MM.1S (cell line): ENCODE measurements around the gene DTNB.
A peak's percentile ranks its signal among the peaks of the same experiment; 100 is the strongest.

Experiments
- DNase-seq: peaks from one replicate; pipeline ENCODE4 v3.0.0-alpha.2; 2015
- H2AFZ ChIP-seq: fragments of 300-600 bp; sonication (generic); 2 replicates; pipeline ENCODE4 v1.6.0; 2016; ENCODE audit warnings: antibody characterized with exemption, low read length
- H3F3A ChIP-seq: fragments of 300-600 bp; sonication (generic); 2 replicates; pipeline ENCODE4 v1.6.1; 2016; ENCODE audit warnings: mild to moderate bottlenecking, antibody characterized with exemption, low read length, moderate library complexity, mixed read lengths; ENCODE audit not compliant: insufficient read depth
- H3K27ac ChIP-seq: fragments of 300-600 bp; sonication (generic); 2 replicates; pipeline ENCODE4 v1.5.1; 2016; ENCODE audit warnings: mild to moderate bottlenecking, low read length
- H3K27me3 ChIP-seq: fragments of 300-600 bp; sonication (generic); replicated peaks from 2 replicates; pipeline ENCODE4 v1.6.0; 2016; ENCODE audit warnings: low read length; ENCODE audit not compliant: insufficient read depth
- H3K36me3 ChIP-seq: fragments of 300-600 bp; sonication (generic); replicated peaks from 2 replicates; pipeline ENCODE4 v1.6.1; 2016; ENCODE audit warnings: mild to moderate bottlenecking, low read length, mixed read lengths; ENCODE audit not compliant: insufficient read depth
- H3K4me1 ChIP-seq: fragments of 300-600 bp; sonication (generic); 2 replicates; pipeline ENCODE4 v1.6.1; 2016; ENCODE audit warnings: low read length, mixed read lengths
- H3K4me2 ChIP-seq: fragments of 300-600 bp; sonication (generic); 2 replicates; pipeline ENCODE4 v1.6.0; 2016; ENCODE audit warnings: low read depth, low read length
- H3K4me3 ChIP-seq: fragments of 300-600 bp; sonication (generic); 2 replicates; pipeline ENCODE4 v1.5.1; 2016; ENCODE audit warnings: low read length, mixed read lengths
- H3K79me2 ChIP-seq: fragments of 300-600 bp; sonication (generic); 2 replicates; pipeline ENCODE4 v1.6.1; 2016; ENCODE audit warnings: mixed run types, low read length, mixed read lengths
- H3K9ac ChIP-seq: fragments of 300-600 bp; sonication (generic); 2 replicates; pipeline ENCODE4 v1.6.1; 2016; ENCODE audit warnings: low read length, mixed read lengths
- H3K9me2 ChIP-seq: fragments of 300-600 bp; sonication (generic); replicated peaks from 2 replicates; pipeline ENCODE4 v1.6.1; 2016; ENCODE audit warnings: mild to moderate bottlenecking, low read length, mixed read lengths; ENCODE audit not compliant: insufficient read depth
- H3K9me3 ChIP-seq: fragments of 300-600 bp; sonication (generic); replicated peaks from 2 replicates; pipeline ENCODE4 v1.6.1; 2016; ENCODE audit warnings: mild to moderate bottlenecking, low read length, mixed read lengths; ENCODE audit not compliant: insufficient read depth
- H4K20me1 ChIP-seq: fragments of 300-600 bp; sonication (generic); 2 replicates; pipeline ENCODE4 v1.6.1; 2016; ENCODE audit warnings: mild to moderate bottlenecking, low read length, moderate library complexity, mixed read lengths; ENCODE audit not compliant: insufficient read depth
- CTCF ChIP-seq: fragments of 300-600 bp; sonication (generic); IDR thresholded peaks from 2 replicates; pipeline ENCODE4 v1.5.1; 2016; ENCODE audit warnings: antibody characterized with exemption, low read length, mixed read lengths
- EZH2 ChIP-seq: fragments of 300-600 bp; sonication (generic); optimal IDR thresholded peaks from 2 replicates; pipeline ENCODE3; 2017; ENCODE audit warnings: low read depth, mild to moderate bottlenecking, antibody characterized with exemption, low read length, mixed read lengths
- EZH2phosphoT487 ChIP-seq: fragments of 300-600 bp; sonication (generic); IDR thresholded peaks from 2 replicates; pipeline ENCODE4 v1.6.1; 2018; ENCODE audit warnings: antibody characterized with exemption, low read length

DTNB gene

GRCh38 chr2:25431604-25432003 is 241.8 kb downstream of the DTNB start:
- peak; percentile 95 for DNase-seq
- Histone ChIP-seq H3K9me2 (no peaks in the 10 kb centered on the region), H3K27ac (peak overlapping the region; percentile 74), H3K79me2 (no peaks in the 10 kb centered on the region), H3K4me3 (no peak overlapping the region), H3K9ac (peak overlapping the region; percentile 12; the same call in 1 of the 2 replicates), H4K20me1 (no peaks in the 10 kb centered on the region), H3F3A (peaks cover 18% of the 10 kb centered on the region), H3K36me3 (no peaks in the 10 kb centered on the region), H3K9me3 (no peaks in the 10 kb centered on the region), H3K4me1 (peaks cover 26% of the 10 kb centered on the region), H2AFZ (no peak overlapping the region), H3K27me3 (no peaks in the 10 kb centered on the region), H3K4me2 (peak overlapping the region; percentile 51)
- TF ChIP-seq CTCF (no peak), EZH2phosphoT487 (no peak), EZH2 (no peak)

- H3K4me2 ChIP-seq: peak overlapping the region; percentile 51; the same call in 1 of the 2 replicates
- no peak overlapping the region for H3K9ac ChIP-seq
- H3K36me3 ChIP-seq: no peaks in the 10 kb centered on the region
Measured at GRCh38 chr2:25430556-25430955, 242.8 kb downstream of the DTNB start.

GRCh38 chr2:25426326-25426725 is 247.1 kb downstream of the DTNB start:
- Histone ChIP-seq H3K4me2 (no peak overlapping the region), H4K20me1 (no peaks in the 10 kb centered on the region), H2AFZ (no peak overlapping the region), H3F3A (peaks cover 15% of the 10 kb centered on the region), H3K9ac (no peak overlapping the region), H3K4me3 (no peak overlapping the region), H3K9me2 (no peaks in the 10 kb centered on the region), H3K4me1 (peaks cover 24% of the 10 kb centered on the region), H3K79me2 (no peaks in the 10 kb centered on the region), H3K9me3 (no peaks in the 10 kb centered on the region), H3K36me3 (no peaks in the 10 kb centered on the region), H3K27me3 (no peaks in the 10 kb centered on the region), H3K27ac (no peak overlapping the region)
- TF ChIP-seq EZH2 (no peak), CTCF (no peak), EZH2phosphoT487 (no peak)
- DNase-seq: no peak

More at GRCh38 chr2:25430556-25430955, 242.8 kb downstream of the DTNB start:
- no peak for DNase-seq
- Histone ChIP-seq H3K9me2 (no peaks in the 10 kb centered on the region), H3K27ac (peak overlapping the region; percentile 74; the same call in 1 of the 2 replicates), H4K20me1 (no peaks in the 10 kb centered on the region), H3K4me3 (no peak overlapping the region), H2AFZ (no peak overlapping the region), H3F3A (peaks cover 18% of the 10 kb centered on the region), H3K4me1 (peaks cover 21% of the 10 kb centered on the region), H3K9me3 (no peaks in the 10 kb centered on the region), H3K27me3 (no peaks in the 10 kb centered on the region), H3K79me2 (no peaks in the 10 kb centered on the region)
- no peak for TF ChIP-seq EZH2

- no peak overlapping the region for H3K4me3 ChIP-seq
- peaks cover 24% of the 10 kb centered on the region for H3F3A ChIP-seq
- no peak for TF ChIP-seq EZH2
- no peak for TF ChIP-seq CTCF
- no peak for TF ChIP-seq EZH2phosphoT487
- H4K20me1 ChIP-seq: no peaks in the 10 kb centered on the region
- no peak overlapping the region for H3K4me2 ChIP-seq
- no peaks in the 10 kb centered on the region for H3K36me3 ChIP-seq
- H2AFZ ChIP-seq: no peak overlapping the region
- H3K27me3 ChIP-seq: no peaks in the 10 kb centered on the region
- peaks cover 29% of the 10 kb centered on the region for H3K4me1 ChIP-seq
- H3K9me3 ChIP-seq: no peaks in the 10 kb centered on the region
- no peaks in the 10 kb centered on the region for H3K79me2 ChIP-seq
- no peak overlapping the region for H3K27ac ChIP-seq
- DNase-seq: no peak
- no peaks in the 10 kb centered on the region for H3K9me2 ChIP-seq
- no peak overlapping the region for H3K9ac ChIP-seq
Measured at GRCh38 chr2:25424426-25425028, 248.8 kb downstream of the DTNB start.
